Measurements from ENCODE around the gene WSCD2. TPM values are rescaled to one million over a fixed set of nuclear protein-coding genes. Genes with fewer than 3 reads are reported as not detected.

WSCD2 gene
- total RNA-seq, 2 experiments from 2014 or later, result not detected

DNA sequence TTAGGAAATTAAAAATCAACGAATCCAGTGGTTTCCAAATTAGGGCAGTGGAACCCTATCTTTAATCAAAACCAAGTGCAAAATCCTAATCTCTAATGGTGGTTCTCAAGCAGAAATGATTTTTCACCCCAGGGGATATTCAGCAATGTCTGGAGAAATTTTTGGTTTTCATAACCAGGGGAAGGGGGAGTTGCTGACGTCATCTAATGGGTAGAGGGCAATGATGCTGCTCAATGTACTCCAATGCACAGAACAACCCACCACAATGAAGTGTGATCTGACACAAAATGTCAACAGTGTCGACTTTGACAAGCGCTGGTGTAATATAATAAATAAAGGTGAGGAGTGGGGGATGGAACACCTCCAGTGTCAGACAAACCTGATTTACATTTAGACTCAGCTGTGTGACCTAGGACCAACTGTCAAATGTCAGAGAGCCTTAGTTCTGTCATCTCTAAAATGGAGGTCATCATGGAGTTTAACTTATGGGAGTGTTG lies 128.6 kb downstream of the WSCD2 start:
- intact Hi-C loops (cut with DNase I, micrococcal nuclease), result no loop called here
- ChIA-PET POLR2A (no interaction called here), CTCF (no interaction called here)
- H3K4me1 Mint-ChIP-seq, result peaks cover 2% of the 10 kb centered on the region
- ATAC-seq, result no peak
- no peak overlapping the region for H3K27ac Mint-ChIP-seq
- DNase-seq, result no peak
- H3K9me3 Mint-ChIP-seq (ENCODE audit: low read depth), result peaks cover 7% of the 10 kb centered on the region
- H3K4me3 Mint-ChIP-seq, result no peak overlapping the region
- H3K27me3 Mint-ChIP-seq, result peaks cover 4% of the 10 kb centered on the region
- H3K36me3 Mint-ChIP-seq (ENCODE audit: low read depth), result no peaks in the 10 kb centered on the region

DNA sequence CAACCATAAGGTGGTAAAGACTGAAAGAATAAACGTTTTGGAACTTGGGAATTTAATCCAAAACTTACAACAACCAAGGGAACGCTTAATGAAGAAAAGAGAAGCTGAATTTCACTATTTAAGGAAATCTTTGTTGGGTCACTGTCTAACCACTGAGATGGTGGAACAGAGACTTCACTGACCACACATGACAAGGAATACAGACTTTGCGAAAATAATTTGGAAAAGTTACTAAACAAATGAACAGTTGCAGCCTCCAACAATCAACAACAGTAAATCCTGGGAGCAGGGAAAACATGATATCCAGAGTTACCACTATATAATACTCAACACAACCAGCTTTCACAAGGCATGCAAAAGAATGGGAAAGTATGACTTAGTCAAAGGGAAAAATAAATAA lies 131.0 kb downstream of the WSCD2 start:
- intact Hi-C loops (cut with DNase I, micrococcal nuclease), result no loop called here
- ChIA-PET CTCF (no interaction called here), POLR2A (no interaction called here)
- no peak for DNase-seq
- Mint-ChIP-seq H3K9me3 (ENCODE audit: low read depth) (peaks cover 7% of the 10 kb centered on the region), H3K27ac (no peak overlapping the region), H3K4me3 (no peak overlapping the region), H3K4me1 (no peaks in the 10 kb centered on the region), H3K27me3 (peaks cover 5% of the 10 kb centered on the region), H3K36me3 (ENCODE audit: low read depth) (no peaks in the 10 kb centered on the region)
- ATAC-seq, result no peak

DNA sequence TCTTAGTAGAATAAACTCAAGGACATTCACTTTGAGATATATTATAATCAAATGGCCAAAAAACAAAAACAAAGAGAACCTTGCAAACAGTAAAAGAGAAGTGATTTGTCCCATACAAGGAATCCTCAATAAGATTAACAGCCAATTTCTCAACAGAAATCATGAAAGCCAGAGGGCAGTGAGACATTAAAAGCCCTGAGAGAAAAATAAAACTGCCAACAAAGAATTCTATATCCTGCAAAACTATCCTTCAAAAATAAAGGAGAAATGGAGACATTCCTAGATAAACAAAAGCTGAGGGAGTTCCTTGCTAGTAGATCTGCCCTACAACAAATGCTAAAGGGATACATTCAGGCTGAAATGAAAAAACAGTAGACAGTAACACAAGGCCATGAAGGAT lies 131.9 kb downstream of the WSCD2 start:
- Mint-ChIP-seq H3K9me3 (ENCODE audit: low read depth) (peaks cover 7% of the 10 kb centered on the region), H3K27ac (no peak overlapping the region), H3K4me3 (no peak overlapping the region), H3K4me1 (no peaks in the 10 kb centered on the region), H3K36me3 (ENCODE audit: low read depth) (no peaks in the 10 kb centered on the region), H3K27me3 (peaks cover 5% of the 10 kb centered on the region)
- intact Hi-C loops (cut with DNase I, micrococcal nuclease), result no loop called here
- CTCF ChIA-PET, result interaction anchor here (0.7 to 1.2 kb wide), 3 partner anchors 8 to 45 kb away, joined by 3 to 4 read pairs (median 3); no protein-coding TSS in a partner anchor
- ATAC-seq (no peak), DNase-seq (no peak)
- POLR2A ChIA-PET, result no interaction called here

DNA sequence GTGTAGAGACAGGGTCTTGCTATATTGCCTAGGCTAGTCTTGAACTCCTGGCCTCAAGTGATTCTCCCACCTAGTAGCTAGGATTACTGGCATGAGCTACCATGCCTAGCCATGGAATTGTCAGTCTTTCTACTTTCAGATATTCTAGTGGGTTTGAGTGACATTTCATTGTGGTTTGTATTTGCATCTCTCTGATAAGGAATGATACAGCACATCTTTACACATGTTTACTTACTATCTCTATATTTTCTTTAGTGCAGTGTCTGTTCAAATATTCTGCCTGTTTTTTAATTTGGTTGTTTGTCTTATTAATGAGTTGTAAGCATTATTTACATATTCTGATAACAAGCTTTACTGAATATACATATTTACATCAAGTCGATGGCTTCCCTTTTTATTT lies 136.4 kb downstream of the WSCD2 start:
- no peaks in the 10 kb centered on the region for H3K36me3 Mint-ChIP-seq (ENCODE audit: low read depth)
- no peak overlapping the region for H3K4me3 Mint-ChIP-seq
- no peak for DNase-seq
- H3K27me3 Mint-ChIP-seq, result peaks cover 10% of the 10 kb centered on the region
- intact Hi-C loops (cut with DNase I, micrococcal nuclease), result no loop called here
- CTCF ChIA-PET, result interaction anchor here (1.2 kb wide), 1 partner anchor 11 kb away, joined by 4 read pairs; no protein-coding TSS in a partner anchor
- POLR2A ChIA-PET, result no interaction called here
- ATAC-seq, result no peak
- H3K27ac Mint-ChIP-seq, result no peak overlapping the region
- peaks cover 4% of the 10 kb centered on the region for H3K9me3 Mint-ChIP-seq (ENCODE audit: low read depth)
- H3K4me1 Mint-ChIP-seq, result no peaks in the 10 kb centered on the region

DNA sequence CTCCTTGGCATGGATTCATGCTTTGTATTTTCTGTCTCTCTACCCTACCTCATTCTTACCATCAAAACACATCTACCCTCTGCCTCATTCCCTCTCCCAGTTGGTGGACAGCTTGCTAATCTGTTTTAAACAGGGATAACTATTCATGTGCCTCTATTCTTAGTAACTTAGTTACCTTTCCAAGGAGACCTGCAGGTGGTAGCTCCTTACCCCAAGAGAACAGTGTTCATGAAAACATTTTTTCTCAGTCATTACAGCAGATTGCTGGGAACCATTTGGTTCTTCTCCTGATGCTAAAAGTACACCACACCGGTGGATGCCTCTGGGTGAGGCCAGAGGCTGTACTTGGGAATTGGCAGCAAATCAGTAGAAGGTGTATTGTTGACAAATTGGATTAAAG lies 137.0 kb downstream of the WSCD2 start:
- no peaks in the 10 kb centered on the region for H3K9me3 Mint-ChIP-seq (ENCODE audit: low read depth)
- peaks cover 10% of the 10 kb centered on the region for H3K27me3 Mint-ChIP-seq
- no peak overlapping the region for H3K4me3 Mint-ChIP-seq
- DNase-seq, result no peak
- ATAC-seq, result no peak
- intact Hi-C loops (cut with DNase I, micrococcal nuclease), result no loop called here
- H3K27ac Mint-ChIP-seq, result no peak overlapping the region
- no peaks in the 10 kb centered on the region for H3K4me1 Mint-ChIP-seq
- POLR2A ChIA-PET, result no interaction called here
- CTCF ChIA-PET, result interaction anchor here (1.2 kb wide), 1 partner anchor 11 kb away, joined by 4 read pairs; no protein-coding TSS in a partner anchor
- H3K36me3 Mint-ChIP-seq (ENCODE audit: low read depth), result no peaks in the 10 kb centered on the region

DNA sequence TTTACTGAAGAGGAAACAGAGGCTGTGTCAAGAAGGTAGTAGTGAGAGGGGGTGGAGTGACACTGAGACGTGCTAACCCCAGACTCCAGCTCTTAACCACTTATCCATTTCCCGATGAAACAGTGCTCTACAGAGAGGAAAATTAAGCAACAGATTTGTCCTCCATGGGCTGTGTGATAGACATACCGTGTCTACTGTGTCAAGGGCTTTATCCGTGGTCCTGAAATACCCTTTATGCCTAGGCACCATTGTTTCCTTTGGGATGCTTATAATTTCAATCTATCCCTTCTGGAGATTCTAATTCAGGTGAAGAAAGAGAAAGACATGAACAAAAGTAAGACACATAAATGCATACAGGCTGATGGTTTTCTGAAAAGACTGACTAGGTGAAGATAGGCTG lies 138.4 kb downstream of the WSCD2 start:
- DNase-seq (no peak), ATAC-seq (no peak)
- no peak overlapping the region for H3K27ac Mint-ChIP-seq
- intact Hi-C loops (cut with DNase I, micrococcal nuclease), result no loop called here
- H3K4me1 Mint-ChIP-seq, result no peaks in the 10 kb centered on the region
- peaks cover 10% of the 10 kb centered on the region for H3K27me3 Mint-ChIP-seq
- no peaks in the 10 kb centered on the region for H3K36me3 Mint-ChIP-seq (ENCODE audit: low read depth)
- H3K4me3 Mint-ChIP-seq, result no peak overlapping the region
- H3K9me3 Mint-ChIP-seq (ENCODE audit: low read depth), result no peaks in the 10 kb centered on the region
- ChIA-PET POLR2A (no interaction called here), CTCF (no interaction called here)

DNA sequence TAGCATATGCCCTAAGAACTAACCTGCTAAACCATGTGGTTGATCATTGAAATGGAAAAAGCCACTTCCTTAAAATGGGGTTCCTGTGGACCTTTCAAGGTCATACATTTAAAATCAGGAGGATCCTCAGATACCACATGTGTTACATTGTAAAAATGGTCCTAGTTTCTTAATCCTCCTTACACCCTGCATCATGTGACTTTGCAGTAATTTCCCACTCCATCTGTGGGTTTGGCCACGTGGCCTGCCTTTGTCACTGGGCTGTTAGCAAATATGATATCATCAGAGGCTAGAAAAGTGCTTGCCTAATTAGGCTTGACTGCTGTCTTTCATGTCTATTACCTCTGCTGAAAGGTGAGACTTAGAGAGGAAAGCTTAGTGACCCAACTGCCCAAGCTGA lies 139.3 kb downstream of the WSCD2 start:
- CTCF ChIA-PET, result no interaction called here
- Mint-ChIP-seq H3K4me1 (no peaks in the 10 kb centered on the region), H3K9me3 (ENCODE audit: low read depth) (no peaks in the 10 kb centered on the region), H3K27ac (no peak overlapping the region), H3K36me3 (ENCODE audit: low read depth) (no peaks in the 10 kb centered on the region), H3K27me3 (peaks cover 8% of the 10 kb centered on the region), H3K4me3 (no peak overlapping the region)
- POLR2A ChIA-PET, result no interaction called here
- no peak for DNase-seq
- intact Hi-C loops (cut with DNase I, micrococcal nuclease), result no loop called here
- ATAC-seq, result no peak

DNA sequence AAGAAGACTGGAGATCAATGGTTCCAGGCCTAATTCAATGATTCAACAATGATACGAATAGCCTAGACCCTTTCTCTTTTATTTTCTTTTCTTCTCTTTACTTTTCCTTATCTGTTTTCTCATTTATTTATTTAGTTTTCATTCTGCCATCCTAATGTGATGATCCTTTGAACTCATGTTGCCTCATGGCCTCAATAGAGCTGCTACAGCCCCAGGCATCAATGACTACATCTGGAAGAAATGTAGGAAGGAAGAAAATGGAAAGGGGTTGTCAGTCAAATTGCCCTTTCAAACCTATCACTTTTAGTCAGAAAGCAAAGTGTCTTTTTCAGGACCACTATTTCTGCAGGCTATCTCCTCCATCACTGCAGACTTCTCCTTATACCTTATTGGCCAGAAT lies 140.1 kb downstream of the WSCD2 start:
- ChIA-PET POLR2A (no interaction called here), CTCF (no interaction called here)
- DNase-seq, result no peak
- no peak overlapping the region for H3K27ac Mint-ChIP-seq
- H3K36me3 Mint-ChIP-seq (ENCODE audit: low read depth), result no peaks in the 10 kb centered on the region
- no peak overlapping the region for H3K4me3 Mint-ChIP-seq
- H3K4me1 Mint-ChIP-seq, result no peaks in the 10 kb centered on the region
- no peaks in the 10 kb centered on the region for H3K9me3 Mint-ChIP-seq (ENCODE audit: low read depth)
- intact Hi-C loops (cut with DNase I, micrococcal nuclease), result no loop called here
- H3K27me3 Mint-ChIP-seq, result peaks cover 8% of the 10 kb centered on the region
- no peak for ATAC-seq

DNA sequence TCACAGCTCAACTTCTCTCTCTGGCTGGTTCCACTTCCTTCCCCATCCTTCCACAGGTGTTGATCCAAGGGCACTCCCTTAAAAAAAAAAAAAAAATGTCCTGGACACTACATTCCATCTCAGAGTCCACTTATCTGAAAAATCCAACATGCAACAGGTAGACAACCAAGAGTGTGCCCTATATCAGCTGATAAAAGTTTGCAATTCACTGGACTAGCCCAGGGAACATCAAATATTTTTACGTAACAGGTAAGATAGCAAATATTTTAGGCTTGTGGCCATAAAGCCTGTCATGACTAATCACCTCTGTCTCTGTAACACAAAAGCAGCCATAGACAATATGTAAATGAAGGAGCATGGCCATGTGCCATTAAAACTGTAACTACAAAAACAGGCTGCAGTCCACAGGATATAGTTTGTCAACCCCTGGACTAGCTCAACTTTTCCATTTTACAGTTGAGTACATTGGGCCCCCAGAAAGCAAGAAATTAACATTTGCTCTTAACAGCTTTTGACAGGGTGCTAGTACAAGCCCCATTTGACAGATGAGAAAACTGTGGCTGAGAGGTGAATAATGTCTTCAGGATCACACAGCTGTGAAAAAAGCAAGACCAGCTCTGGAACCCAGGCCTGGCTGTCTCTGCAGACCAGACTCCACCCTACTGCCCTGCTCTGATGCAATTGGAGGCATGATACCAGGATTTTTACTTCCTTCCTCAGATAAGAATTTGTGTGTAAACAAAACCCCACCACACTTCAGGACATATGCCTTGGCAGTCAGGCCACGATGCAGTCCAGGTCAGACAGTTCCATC lies 141.2 kb downstream of the WSCD2 start:
- ChIA-PET CTCF (interaction anchor here (1.9 kb wide), 1 partner anchor 9 kb away, joined by 4 read pairs; no protein-coding TSS in a partner anchor), POLR2A (no interaction called here)
- intact Hi-C loops (cut with DNase I, micrococcal nuclease), result no loop called here
- no peak for ATAC-seq
- Mint-ChIP-seq H3K9me3 (ENCODE audit: low read depth) (no peaks in the 10 kb centered on the region), H3K36me3 (ENCODE audit: low read depth) (no peaks in the 10 kb centered on the region), H3K27me3 (peaks cover 8% of the 10 kb centered on the region), H3K4me3 (no peak overlapping the region), H3K4me1 (no peaks in the 10 kb centered on the region), H3K27ac (no peak overlapping the region)
- no peak for DNase-seq

DNA sequence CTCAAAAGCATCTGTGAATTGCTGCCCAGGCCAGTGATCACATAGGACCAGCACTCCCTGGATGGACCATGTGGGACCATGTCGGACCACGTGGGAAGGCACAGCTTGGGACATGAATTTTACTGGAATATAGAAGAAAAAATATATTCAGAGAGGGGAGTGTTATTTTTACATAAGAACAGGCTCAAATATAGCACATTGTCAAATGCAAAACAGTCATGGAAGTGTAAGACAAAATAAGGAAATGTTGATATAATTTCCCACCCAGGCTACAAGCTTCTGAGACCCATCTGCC lies 141.7 kb downstream of the WSCD2 start:
- H3K36me3 Mint-ChIP-seq (ENCODE audit: low read depth), result no peaks in the 10 kb centered on the region

DNA sequence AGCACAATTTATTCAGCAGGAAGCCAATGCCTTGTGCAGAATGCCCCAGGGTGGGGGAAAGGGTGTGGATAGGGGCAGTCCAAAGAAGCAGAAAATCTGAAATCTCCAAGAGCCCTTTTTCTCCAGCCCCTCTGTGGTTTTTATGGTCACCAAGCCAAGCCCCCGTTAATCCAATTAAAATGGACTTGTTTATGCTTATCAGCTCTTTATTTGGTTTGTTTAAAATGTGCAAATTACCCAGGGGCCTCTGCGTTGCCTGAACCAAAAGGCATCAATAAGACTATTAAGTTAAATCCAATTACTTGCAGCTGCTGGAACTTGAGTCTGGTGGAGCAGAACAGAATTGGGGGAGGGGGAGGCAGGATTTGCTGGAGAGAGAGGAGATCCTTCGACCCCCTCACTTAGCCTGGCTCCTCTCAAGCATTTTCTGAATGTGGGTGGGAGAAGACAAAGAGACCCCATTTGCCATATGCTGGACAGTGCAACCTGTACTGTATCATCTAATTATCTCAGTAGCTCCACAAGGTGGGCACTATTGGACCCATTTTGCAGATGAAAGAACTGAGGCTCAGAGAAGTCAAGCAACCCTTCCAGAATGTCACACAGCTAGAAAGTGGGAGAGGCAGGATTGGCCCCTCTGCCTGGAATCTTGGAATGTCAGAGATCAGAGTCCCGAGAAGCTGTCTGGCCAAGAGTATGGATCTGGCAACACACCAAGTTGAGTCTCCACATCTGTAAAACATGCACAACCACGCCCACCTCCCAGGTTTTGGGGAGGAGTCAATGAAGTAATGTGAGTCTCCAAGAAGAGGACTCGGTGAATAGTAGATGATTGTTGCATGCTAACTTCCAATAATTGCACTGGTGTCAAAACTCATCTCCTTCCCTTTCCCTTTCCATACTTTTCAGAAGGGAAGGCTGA lies 143.1 kb downstream of the WSCD2 start:
- Mint-ChIP-seq H3K27ac (no peak overlapping the region), H3K9me3 (ENCODE audit: low read depth) (no peaks in the 10 kb centered on the region), H3K36me3 (ENCODE audit: low read depth) (no peaks in the 10 kb centered on the region), H3K27me3 (peaks cover 2% of the 10 kb centered on the region), H3K4me3 (no peak overlapping the region), H3K4me1 (no peaks in the 10 kb centered on the region)
- intact Hi-C loops (cut with DNase I, micrococcal nuclease), result no loop called here
- ATAC-seq (no peak), DNase-seq (no peak)
- CTCF ChIA-PET, result interaction anchor here (0.9 kb wide), 1 partner anchor 19 kb away, joined by 3 read pairs; no protein-coding TSS in a partner anchor
- POLR2A ChIA-PET, result no interaction called here

More for the DNA sequence above, 141.7 kb downstream of the WSCD2 start:
- no peak overlapping the region for H3K4me3 Mint-ChIP-seq
- intact Hi-C loops (cut with DNase I, micrococcal nuclease), result no loop called here
- POLR2A ChIA-PET, result no interaction called here
- CTCF ChIA-PET, result interaction anchor here (1.9 kb wide), 1 partner anchor 9 kb away, joined by 4 read pairs; no protein-coding TSS in a partner anchor
- no peaks in the 10 kb centered on the region for H3K9me3 Mint-ChIP-seq (ENCODE audit: low read depth)
- peaks cover 8% of the 10 kb centered on the region for H3K27me3 Mint-ChIP-seq
- ATAC-seq (no peak), DNase-seq (no peak)
- no peaks in the 10 kb centered on the region for H3K4me1 Mint-ChIP-seq
- no peak overlapping the region for H3K27ac Mint-ChIP-seq

DNA sequence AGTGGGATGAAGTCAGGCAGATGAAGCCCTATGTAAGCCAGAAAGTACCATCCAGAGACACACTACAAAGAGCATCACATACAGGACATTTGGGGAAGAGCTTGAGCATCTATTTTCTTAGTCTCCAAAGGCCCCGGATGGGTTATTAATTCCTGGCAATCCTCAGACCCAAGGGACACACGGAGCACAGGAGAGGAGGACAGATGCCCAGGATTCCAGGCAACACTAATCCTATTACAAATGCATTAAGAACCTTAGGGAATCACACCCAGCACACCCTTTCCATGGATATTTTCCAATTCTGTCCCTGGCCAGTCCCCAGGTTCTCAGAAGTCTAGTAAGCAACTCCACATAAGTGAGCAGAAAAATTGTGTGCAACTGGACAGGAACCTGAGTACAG lies 144.1 kb downstream of the WSCD2 start:
- no peak overlapping the region for H3K27ac Mint-ChIP-seq
- ChIA-PET CTCF (no interaction called here), POLR2A (no interaction called here)
- intact Hi-C loops (cut with DNase I, micrococcal nuclease), result no loop called here
- no peaks in the 10 kb centered on the region for H3K27me3 Mint-ChIP-seq
- H3K4me1 Mint-ChIP-seq, result no peaks in the 10 kb centered on the region
- H3K36me3 Mint-ChIP-seq (ENCODE audit: low read depth), result no peaks in the 10 kb centered on the region
- DNase-seq (no peak), ATAC-seq (no peak)
- H3K9me3 Mint-ChIP-seq (ENCODE audit: low read depth), result no peaks in the 10 kb centered on the region
- no peak overlapping the region for H3K4me3 Mint-ChIP-seq

All from activated CD4-positive, alpha-beta T cell treated with anti-CD3 and anti-CD28 coated beads for 36 hours (primary cell).